ENCODE measurements around the gene FAM168A. TPM values are rescaled to one million over a fixed set of nuclear protein-coding genes. Genes with fewer than 3 reads are reported as not detected.

FAM168A gene
- total RNA-seq, 2 donors from 2014 or later, result 34.0 to 36.0 TPM

DNA sequence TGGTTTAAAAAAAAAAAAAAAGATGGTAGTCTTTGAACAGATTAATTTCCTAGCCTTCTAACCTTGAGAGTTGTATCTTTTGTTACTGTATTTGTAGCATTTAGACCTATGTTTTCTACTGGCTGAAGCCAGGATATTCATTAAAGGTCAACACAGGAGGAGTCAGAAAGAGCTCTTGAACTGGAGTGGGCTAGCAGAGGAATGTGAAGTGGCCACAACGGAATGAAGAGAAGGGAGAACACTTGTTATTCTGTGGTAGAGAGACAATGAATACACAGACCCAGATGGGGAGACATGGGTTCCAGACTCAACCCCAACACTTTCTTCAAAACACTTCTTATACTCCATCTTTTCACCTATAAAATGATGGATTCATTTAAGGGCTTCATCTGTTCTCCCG lies 133.6 kb downstream of the FAM168A start:
- no peaks in the 10 kb centered on the region for H3K27me3 ChIP-seq (replicated peaks; ENCODE audit: insufficient read depth)
- ATAC-seq (ENCODE audit: insufficient number of reproducible peaks, low FRiP score, low read depth), result no peak
- H3K9me3 ChIP-seq, result no peaks in the 10 kb centered on the region
- H3K4me1 ChIP-seq (ENCODE audit: control insufficient read depth in 1 of 2, low read depth in 2 of 2), result peaks cover 18 to 41% of the 10 kb centered on the region in 2 donors
- H3K27ac ChIP-seq, result no peak overlapping the region
- TF ChIP-seq, protein P1, sequence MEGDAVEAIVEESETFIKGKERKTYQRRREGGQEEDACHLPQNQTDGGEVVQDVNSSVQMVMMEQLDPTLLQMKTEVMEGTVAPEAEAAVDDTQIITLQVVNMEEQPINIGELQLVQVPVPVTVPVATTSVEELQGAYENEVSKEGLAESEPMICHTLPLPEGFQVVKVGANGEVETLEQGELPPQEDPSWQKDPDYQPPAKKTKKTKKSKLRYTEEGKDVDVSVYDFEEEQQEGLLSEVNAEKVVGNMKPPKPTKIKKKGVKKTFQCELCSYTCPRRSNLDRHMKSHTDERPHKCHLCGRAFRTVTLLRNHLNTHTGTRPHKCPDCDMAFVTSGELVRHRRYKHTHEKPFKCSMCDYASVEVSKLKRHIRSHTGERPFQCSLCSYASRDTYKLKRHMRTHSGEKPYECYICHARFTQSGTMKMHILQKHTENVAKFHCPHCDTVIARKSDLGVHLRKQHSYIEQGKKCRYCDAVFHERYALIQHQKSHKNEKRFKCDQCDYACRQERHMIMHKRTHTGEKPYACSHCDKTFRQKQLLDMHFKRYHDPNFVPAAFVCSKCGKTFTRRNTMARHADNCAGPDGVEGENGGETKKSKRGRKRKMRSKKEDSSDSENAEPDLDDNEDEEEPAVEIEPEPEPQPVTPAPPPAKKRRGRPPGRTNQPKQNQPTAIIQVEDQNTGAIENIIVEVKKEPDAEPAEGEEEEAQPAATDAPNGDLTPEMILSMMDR (IDR thresholded peaks at IDR 0.05), result no peak
- H3K4me3 ChIP-seq, result no peak overlapping the region
- no peaks in the 10 kb centered on the region for H3K36me3 ChIP-seq
- DNase-seq (ENCODE audit: low spot score), result no peak

DNA sequence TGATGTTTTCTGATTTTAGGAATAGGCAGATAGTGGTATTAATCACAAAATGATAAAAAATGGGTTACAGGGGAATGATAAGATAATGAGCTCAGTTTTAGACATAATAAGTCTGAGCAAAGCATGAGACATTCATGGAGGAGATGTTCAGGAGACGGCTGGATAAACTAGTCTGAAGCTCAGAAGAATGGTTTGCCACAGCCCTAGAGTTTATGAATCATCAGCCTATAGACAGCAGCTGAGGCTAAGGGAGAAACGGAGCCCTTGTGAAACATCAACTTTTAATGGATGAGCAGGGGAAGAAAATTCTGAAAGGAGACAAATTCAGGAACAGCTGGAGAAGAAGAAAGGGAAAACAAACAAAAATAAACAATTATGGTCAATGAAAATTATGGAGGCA lies 134.6 kb downstream of the FAM168A start:
- TF ChIP-seq, protein P1 (IDR thresholded peaks at IDR 0.05), result no peak

DNA sequence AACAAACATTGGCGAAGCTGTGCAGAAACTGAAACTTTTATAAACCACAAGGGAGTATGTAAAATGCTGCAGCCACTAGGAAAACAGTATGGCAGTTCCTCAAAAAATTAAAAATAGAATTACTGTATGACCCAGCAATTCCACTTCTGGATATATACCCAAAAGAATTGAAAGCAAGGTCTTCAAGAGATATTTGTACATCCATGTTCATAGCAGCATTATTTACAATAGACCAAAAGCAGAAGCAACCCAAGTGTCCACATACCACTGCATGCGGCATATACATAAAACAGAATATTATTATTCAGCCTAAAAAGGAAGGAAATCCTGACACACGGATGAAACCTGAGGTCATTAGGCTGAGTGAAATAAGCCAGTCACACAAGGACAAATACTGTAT lies 135.9 kb downstream of the FAM168A start:
- H3K4me3 ChIP-seq, result peak overlapping the region; percentile 18
- H3K9me3 ChIP-seq, result no peaks in the 10 kb centered on the region
- peaks cover 12 to 19% of the 10 kb centered on the region in 2 donors for H3K4me1 ChIP-seq (ENCODE audit: control insufficient read depth in 1 of 2, low read depth in 2 of 2)
- no peaks in the 10 kb centered on the region for H3K27me3 ChIP-seq (replicated peaks; ENCODE audit: insufficient read depth)
- no peak for ATAC-seq (ENCODE audit: insufficient number of reproducible peaks, low FRiP score, low read depth)
- DNase-seq (ENCODE audit: low spot score), result no peak
- no peaks in the 10 kb centered on the region for H3K36me3 ChIP-seq
- no peak overlapping the region for H3K27ac ChIP-seq
- TF ChIP-seq, protein P1 (IDR thresholded peaks at IDR 0.05), result no peak

More for the DNA sequence above, 134.6 kb downstream of the FAM168A start:
- Histone ChIP-seq H3K27me3 (replicated peaks; ENCODE audit: insufficient read depth) (no peaks in the 10 kb centered on the region), H3K27ac (no peak overlapping the region), H3K4me1 (ENCODE audit: control insufficient read depth in 1 of 2, low read depth in 2 of 2) (peaks cover 15 to 31% of the 10 kb centered on the region in 2 donors), H3K36me3 (no peaks in the 10 kb centered on the region), H3K9me3 (no peaks in the 10 kb centered on the region), H3K4me3 (no peak overlapping the region)
- ATAC-seq (ENCODE audit: insufficient number of reproducible peaks, low FRiP score, low read depth) (no peak), DNase-seq (ENCODE audit: low spot score) (no peak)

DNA sequence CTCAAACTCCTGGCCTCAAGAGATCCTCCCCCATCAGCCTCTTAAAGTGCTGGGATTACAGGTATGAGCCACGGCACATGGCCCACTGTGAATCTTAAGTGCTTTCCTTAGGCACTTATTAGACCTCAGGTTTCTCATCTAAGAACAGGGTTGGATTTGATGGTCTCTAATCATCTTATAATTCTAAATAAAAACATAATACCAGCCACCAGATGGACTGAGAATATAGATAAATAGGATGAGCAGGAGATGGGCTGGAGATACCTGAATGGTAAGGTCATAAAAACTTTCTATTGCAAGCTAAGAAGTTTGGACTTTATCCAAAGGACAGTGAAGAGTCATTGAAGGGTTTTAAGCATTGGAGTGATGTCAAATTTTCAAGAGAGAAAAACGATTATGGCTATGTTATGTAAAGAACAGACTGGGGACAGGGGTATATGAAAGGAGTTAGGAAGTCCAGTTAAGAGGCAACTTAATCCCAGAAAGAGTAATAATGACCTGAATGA lies 136.5 kb downstream of the FAM168A start:
- H3K9me3 ChIP-seq, result no peaks in the 10 kb centered on the region
- TF ChIP-seq, protein P1 (IDR thresholded peaks at IDR 0.05), result no peak
- DNase-seq (ENCODE audit: low spot score) (no peak), ATAC-seq (ENCODE audit: insufficient number of reproducible peaks, low FRiP score, low read depth) (no peak)
- no peak overlapping the region for H3K4me3 ChIP-seq
- H3K27me3 ChIP-seq (replicated peaks; ENCODE audit: insufficient read depth), result no peaks in the 10 kb centered on the region
- no peaks in the 10 kb centered on the region for H3K36me3 ChIP-seq
- H3K4me1 ChIP-seq (ENCODE audit: control insufficient read depth in 1 of 2, low read depth in 2 of 2), result peaks cover 12 to 15% of the 10 kb centered on the region in 2 donors
- H3K27ac ChIP-seq, result no peak overlapping the region

DNA sequence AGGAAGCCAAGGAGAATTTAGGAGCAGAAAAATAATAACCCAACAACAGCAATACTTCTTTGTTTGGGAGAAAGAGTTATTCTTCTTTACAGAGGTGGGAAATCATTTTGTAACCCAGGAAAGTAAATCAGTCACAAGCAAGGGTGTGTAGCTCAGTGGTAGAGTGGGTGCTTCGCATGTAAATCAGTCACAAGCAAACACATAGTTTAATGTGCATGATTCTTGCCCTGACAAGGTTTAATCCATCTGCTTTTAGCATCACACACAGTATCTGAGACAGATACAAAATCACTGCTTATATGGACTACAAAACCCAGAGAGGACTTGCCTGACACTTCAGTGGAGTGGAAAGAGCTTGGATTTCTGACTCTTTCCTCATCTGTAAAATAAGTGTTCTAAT lies 139.7 kb downstream of the FAM168A start:
- DNase-seq (ENCODE audit: low spot score) (no peak), ATAC-seq (ENCODE audit: insufficient number of reproducible peaks, low FRiP score, low read depth) (no peak)
- TF ChIP-seq, protein P1 (IDR thresholded peaks at IDR 0.05), result no peak
- no peak overlapping the region for H3K27ac ChIP-seq
- H3K36me3 ChIP-seq, result no peaks in the 10 kb centered on the region
- H3K27me3 ChIP-seq (replicated peaks; ENCODE audit: insufficient read depth), result no peaks in the 10 kb centered on the region
- peaks cover 12 to 15% of the 10 kb centered on the region in 2 donors for H3K4me1 ChIP-seq (ENCODE audit: control insufficient read depth in 1 of 2, low read depth in 2 of 2)
- H3K4me3 ChIP-seq, result no peak overlapping the region
- H3K9me3 ChIP-seq, result no peaks in the 10 kb centered on the region
